GM18517 (cell line): Measurements from ENCODE around the gene FLT4.

Source experiments
- ATAC-seq: cut with Tn5 transposase; IDR thresholded peaks from one replicate; pipeline ENCODE4 v1.9.1; 2021; ENCODE audit warnings: mild to moderate bottlenecking, moderate library complexity; ENCODE audit not compliant: unreplicated experiment

FLT4 gene

DNA sequence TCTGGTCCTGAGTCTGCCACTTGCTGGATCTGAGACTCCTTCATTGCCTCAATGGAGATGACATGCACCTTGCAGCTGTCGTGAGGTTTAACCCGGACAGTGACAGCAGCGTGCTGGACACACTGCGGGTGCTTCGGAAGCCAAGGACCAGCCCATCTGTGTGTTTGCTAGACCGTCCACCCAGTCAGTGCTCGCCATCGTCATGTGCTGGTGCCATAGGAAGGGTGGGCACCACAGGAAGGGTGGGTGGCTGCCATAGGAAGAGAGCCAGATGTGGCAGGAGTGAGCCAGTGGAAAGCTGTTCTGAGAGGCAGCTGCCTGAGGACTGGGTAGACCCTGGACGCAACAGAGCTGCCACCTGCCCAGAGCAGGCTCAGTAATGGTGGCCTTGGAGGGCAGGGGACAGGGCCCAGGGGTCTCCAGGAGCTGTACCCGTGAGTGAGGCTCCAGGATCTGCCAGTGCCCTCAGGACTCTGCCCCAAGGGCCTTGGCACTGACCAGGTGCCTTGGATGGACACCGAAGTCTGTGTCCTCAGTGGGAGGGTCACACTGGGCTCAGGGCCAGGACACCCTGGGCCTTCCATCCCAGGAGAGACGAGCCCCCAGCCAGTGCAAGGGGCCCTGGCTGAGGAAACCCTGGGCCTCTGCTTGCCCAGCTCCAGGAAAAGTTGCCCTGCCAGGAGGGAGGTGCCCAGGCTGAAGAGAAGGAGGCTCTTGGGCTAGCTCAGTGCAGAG lies 21.8 kb downstream of the FLT4 start:
- no peak for ATAC-seq

GRCh38 chr5:180626661-180627385 lies 22.6 kb downstream of the FLT4 start:
- ATAC-seq = no peak

DNA sequence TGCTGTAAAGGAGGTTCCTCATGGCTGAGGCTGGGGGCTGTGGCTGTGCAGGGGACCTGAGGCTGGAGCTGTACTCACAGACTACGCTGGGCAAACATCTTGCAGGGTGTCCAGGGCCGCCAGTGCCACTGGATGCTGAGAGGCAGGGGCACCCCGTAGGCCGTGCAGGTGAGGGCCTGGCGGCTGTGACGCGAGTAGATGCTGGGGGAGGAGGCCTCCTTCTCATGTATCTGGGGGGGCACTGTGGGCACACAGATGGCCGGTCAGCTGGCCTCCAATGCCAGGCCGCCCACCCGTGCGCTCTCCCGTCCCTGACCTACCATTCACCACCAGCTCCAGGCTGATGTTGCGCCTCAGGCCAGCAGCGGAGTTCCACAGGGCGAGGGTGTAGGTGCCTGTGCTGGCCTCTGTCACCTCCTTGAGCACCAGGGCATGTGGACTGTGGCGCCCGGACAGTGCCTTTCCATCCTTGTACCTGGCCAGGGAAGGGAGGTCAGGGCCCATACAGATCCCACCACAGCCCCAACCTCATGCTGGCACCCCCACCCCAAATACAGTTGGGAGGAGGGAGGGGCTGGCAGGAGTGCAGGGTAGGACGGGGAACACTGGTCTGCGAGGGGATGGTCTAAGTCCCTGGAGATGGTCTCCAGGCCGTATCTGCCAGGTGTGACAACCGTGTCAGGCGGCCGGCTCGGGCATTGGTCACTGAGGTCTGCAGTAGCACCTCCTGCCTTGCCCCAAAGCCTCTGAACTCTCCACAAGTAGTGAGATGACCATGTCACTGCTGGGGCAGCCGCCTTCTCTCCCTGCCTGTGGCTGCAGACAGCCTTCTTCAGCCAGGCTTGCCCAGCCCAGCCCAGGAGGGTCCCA lies 23.4 kb downstream of the FLT4 start:
- no peak for ATAC-seq

DNA sequence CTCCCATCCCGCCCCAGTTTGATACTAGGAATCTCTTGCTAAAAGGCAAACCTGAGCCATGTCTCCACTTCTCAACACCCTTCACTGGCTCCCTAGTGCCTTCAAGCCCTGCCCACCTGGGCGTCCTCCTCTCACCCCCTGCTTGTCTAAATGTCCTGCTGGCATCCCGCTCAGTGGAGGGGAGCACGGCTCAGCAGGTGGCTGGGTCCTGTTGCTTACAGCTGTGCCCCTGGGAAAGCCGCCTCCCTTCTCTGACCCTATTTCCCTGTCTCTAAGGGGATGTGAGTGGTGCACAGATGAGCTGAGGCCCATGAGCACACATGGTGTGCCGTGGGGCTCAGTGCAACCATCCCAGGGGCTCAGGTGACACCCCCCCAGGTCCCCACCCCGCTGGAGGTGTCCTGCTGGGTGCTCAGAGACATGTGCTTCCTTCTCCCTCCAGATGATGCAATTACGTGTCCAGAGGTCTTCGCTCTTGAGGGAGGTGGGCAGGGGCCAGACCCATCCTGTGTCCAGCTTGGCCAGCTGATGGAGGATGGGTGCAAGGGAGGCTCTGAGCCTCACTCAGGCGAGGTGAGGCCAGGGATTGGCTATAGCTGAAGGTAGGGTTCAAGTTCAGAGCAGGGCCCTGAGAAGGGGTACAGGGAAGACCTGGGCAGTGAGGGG lies 24.1 kb downstream of the FLT4 start:
- no peak for ATAC-seq

- ATAC-seq = no peak
Measured at GRCh38 chr5:180624587-180624986, 24.8 kb downstream of the FLT4 start.

GRCh38 chr5:180623844-180624243 lies 25.6 kb downstream of the FLT4 start:
- no peak for ATAC-seq

DNA sequence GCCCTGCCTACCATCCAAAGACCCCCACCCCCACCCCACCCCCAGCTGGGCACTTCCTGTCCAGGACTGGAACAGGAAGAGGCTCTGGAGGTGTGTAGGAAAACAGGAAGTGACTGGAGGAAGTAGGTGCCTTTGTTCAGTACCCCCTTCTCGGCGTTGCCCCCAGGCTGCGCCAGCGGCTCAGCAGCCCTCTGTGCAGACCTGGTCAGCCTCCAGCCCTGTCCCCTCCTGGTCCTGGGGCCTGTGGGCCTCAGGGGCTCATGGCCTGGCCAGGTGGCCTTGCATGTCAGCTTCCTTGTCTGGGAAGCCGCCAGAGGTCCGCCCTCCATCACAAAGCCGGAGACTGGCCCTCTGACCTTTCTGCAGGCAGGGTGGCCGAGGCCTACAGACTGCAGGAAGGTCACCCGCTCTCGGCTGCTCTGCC lies 26.0 kb downstream of the FLT4 start:
- ATAC-seq = no peak

GRCh38 chr5:180622910-180623309 lies 26.5 kb downstream of the FLT4 start:
- no peak for ATAC-seq

GRCh38 chr5:180621311-180621710 lies 28.1 kb downstream of the FLT4 start:
- ATAC-seq = no peak

- no peak for ATAC-seq
Measured at GRCh38 chr5:180620014-180620413, 29.4 kb downstream of the FLT4 start.

- no peak for ATAC-seq
Measured at GRCh38 chr5:180619563-180619915, 29.9 kb downstream of the FLT4 start.

DNA sequence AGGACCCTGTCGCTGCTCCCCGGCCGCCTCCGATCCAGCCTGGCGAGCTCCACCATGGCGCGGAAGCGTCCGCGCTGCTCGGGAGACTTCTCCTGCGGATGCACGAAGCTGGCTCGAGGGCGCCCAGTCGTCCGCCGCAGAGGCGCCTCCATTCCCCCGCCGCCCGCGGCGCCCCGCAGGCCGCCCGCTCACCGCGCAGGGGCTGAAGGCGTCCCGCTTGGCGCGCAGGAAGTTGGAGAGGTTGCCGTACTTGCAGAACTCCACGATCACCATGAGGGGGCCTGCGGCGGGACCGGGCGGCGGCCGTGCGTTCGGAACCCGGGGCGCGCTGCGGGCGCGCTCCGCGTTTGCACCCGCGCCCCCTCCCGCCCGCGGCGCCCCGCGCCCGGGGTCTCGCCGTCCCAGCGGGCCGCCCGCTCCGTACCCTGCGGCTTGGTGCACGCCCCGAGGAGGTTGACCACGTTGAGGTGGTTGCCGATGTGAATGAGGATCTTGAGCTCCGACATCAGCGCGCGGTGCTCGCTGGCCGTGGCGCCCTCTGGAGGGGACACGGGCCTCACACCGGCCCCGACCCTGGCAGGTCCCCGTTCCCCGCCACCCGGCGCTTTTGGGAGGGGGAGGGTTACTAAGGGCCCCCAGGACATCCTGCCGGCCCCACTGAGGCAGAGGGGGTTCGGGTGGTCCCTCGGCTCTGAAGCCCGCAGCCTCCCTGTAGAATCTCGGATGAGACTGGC lies 30.4 kb downstream of the FLT4 start:
- ATAC-seq = no peak

DNA sequence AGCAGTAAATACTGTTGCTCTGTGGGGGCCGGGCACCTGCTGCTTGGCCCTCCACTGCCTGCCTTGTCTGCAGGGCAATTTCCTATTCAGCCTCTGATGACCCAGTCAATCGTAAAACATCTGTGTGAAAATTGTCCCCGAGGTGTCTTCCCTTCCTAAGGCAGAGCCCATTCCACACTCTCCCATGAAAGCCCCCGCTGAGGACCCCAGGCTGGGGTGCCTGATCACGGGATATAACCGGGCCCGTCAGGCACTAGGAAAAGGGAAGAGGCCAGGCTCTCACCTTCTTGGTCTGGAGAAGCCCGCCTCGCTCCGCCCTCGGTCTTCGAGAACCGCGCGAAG lies 30.9 kb downstream of the FLT4 start:
- ATAC-seq = no peak

DNA sequence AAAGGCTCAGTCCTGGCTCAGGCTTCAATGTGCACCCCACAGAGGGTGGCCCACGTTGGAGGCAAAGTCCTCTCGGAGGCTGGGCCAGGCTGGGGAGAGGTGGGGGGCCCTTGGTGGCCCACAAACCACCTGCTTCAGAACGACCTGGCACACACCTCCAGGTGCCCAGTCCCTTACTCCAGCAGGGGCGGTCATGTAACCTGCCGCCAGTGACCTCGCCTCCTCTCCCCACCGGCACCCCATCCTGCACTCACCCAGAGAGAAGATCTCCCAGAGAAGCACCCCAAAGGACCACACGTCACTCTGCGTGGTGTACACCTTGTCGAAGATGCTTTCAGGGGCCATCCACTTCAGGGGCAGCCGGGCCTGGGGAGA lies 35.6 kb downstream of the FLT4 start:
- no peak for ATAC-seq

- ATAC-seq = no peak
Measured at GRCh38 chr5:180613188-180613813, 36.1 kb downstream of the FLT4 start.

- ATAC-seq = no peak
Measured at GRCh38 chr5:180612683-180613082, 36.7 kb downstream of the FLT4 start.

DNA sequence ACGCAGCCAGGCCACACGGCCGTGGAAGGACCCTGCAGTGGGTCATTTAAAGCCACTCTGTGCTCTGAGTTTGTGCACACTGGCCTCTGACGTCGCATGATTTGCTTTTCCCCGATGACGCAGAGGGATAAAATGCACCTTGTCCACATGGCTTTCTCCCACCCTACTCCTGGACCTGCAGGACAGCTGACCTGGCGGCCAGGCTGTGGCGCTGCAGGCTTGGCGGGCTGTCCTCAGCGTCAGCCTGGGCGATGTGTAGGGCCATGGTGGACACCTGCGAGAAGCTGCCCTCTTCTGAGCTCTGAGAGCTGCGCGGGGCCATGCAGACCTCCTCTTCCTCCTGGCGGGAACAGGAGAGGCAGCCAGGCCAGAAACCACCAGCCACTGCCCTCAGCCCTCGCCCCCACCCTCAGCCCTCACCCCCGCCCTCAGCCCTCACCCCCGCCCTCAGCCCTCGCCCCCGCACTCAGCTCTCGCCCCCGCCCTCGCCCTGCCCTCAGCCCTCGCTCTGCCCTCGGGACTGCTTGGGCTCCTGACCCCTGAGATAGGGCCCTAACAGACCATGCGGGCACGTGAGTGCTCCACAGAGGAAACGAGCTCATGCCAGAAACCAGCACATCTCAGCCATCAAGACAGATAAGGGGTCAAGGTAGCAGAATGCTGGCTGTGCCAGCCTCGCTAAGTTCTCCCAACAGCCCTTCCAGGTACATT lies 38.1 kb downstream of the FLT4 start:
- no peak for ATAC-seq

DNA sequence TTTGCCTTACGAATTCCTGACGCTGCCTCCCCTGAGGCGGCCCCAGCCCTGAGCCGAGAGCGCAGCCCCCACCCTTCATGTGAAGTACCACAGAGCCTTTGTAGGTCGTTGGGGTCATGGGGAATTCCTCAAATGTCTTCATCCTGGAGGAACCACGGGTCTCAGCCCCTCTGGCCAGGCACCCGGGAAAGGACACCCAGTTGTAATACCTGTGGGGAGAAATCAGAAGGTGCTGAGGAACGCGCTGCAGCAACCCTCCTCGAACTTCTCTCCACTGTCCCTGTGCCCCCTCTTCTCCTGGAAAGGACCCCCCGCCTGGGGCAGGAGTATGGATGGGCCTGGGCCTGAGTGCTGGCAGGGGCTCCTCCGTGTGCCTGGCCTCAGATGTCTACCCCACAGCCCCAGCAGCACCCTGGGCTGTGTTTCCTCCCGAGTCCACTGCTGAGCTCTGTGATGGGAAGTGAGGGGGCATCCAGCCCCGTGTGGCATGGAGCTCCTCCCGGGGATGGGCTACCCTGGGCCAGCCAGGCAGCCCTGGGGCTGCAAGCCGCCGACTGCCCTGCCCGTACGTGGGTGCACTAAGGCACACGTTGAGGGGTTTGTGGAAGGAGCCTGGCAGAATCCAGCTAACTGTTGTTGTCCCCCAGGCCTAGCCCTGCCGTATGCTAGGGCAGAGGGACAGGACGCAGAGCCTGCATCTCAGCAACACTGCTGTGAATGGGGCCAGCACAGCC lies 39.4 kb downstream of the FLT4 start:
- ATAC-seq = no peak

DNA sequence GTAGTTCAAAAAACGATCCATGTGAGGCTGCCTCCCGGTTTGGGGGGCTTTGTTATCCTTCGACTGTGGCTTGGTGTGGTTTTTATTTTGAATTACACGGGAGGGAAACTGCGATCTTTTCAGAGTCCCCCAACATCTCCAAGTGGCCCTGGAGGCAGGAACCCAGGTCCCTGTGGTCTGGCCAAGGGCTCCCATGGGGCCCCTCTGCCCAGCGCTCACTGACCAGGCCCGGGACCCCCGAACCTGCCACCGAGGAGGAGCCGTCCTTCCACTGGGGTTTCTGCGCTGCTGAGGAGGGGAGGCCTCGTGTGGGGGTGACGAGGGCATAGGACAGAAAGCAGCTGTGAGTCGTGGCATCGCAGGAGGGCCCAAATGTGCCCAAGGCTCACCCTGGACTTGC lies 40.0 kb downstream of the FLT4 start:
- ATAC-seq = no peak
